Activated T-helper 2 cell treated with anti-CD3 and anti-CD28 coated beads, Interferon-gamma antibody, Interleukin-2, Interleukin-4, amounts not matched to agents 10 μg/mL and 5 μg/mL and 100 μg/mL, durations not matched to agents 14 hours and 24 hours and 36 hours (primary cell): ENCODE results near the gene TDG. TPM values are rescaled to one million over a fixed set of nuclear protein-coding genes. Genes with fewer than 3 reads are reported as not detected.

ENCODE experiments used
- DNase-seq: peaks from one replicate; pipeline ENCODE4 v3.0.0; 2021; ENCODE audit warnings: low spot score
- H3K27ac Mint-ChIP-seq: one replicate; pipeline ENCODE4 v1.8.0; 2021; ENCODE audit warnings: mixed read lengths
- H3K27me3 Mint-ChIP-seq: one replicate; pipeline ENCODE4 v1.8.0; 2021; ENCODE audit warnings: low read depth, mixed read lengths
- H3K36me3 Mint-ChIP-seq: one replicate; pipeline ENCODE4 v1.8.0; 2021; ENCODE audit warnings: low read depth, mixed read lengths
- H3K4me1 Mint-ChIP-seq: one replicate; pipeline ENCODE4 v1.8.0; 2021; ENCODE audit warnings: low read depth, mixed read lengths
- H3K4me3 Mint-ChIP-seq: one replicate; pipeline ENCODE4 v1.8.0; 2021; ENCODE audit warnings: low read depth, mild to moderate bottlenecking, moderate library complexity, mixed read lengths
- H3K9me3 Mint-ChIP-seq: one replicate; pipeline ENCODE4 v1.8.0; 2021; ENCODE audit warnings: mixed read lengths
- intact Hi-C: fragments of 100-400 bp; cut with micrococcal nuclease; formaldehyde crosslinking; loops from one replicate; pipeline ENCODE4 v1.15.1; 2023
- total RNA-seq: library from RNA; stranded (reverse); gene quantifications from 2 replicates; pipeline ENCODE4 v1.2.3, GENCODE V29; 2022

The TDG gene
- total RNA-seq, 1 donor from 2014 or later, result 77.3 TPM

GRCh38 chr12:103966736-103967135 lies 1.1 kb downstream of the TDG start:
- peaks cover 32% of the 10 kb centered on the region for H3K4me1 Mint-ChIP-seq
- peak overlapping the region; percentile 98 for H3K4me3 Mint-ChIP-seq
- intact Hi-C loops, result loop anchor here (2.0 to 5.0 kb wide), 3 partner anchors 84 to 171 kb away; partner anchors contain the start of genes HCFC2 and NFYB
- H3K27ac Mint-ChIP-seq, result peak overlapping the region; percentile 99
- no peaks in the 10 kb centered on the region for H3K27me3 Mint-ChIP-seq
- DNase-seq, result no peak
- H3K36me3 Mint-ChIP-seq, result peaks cover 47% of the 10 kb centered on the region
- H3K9me3 Mint-ChIP-seq, result no peaks in the 10 kb centered on the region

GRCh38 chr12:103969391-103969790 lies 3.7 kb downstream of the TDG start:
- no peak overlapping the region for H3K27ac Mint-ChIP-seq
- H3K4me1 Mint-ChIP-seq, result peaks cover 33% of the 10 kb centered on the region
- no peaks in the 10 kb centered on the region for H3K27me3 Mint-ChIP-seq
- peaks cover 54% of the 10 kb centered on the region for H3K36me3 Mint-ChIP-seq
- no peak for DNase-seq
- H3K9me3 Mint-ChIP-seq, result no peaks in the 10 kb centered on the region
- intact Hi-C loops, result loop anchor here (5.0 kb wide), 2 partner anchors 87 to 168 kb away; partner anchors contain the start of gene NFYB
- no peak overlapping the region for H3K4me3 Mint-ChIP-seq

- peaks cover 51% of the 10 kb centered on the region for H3K36me3 Mint-ChIP-seq
- no peak overlapping the region for H3K27ac Mint-ChIP-seq
- H3K9me3 Mint-ChIP-seq, result no peaks in the 10 kb centered on the region
- no peak for DNase-seq
- peaks cover 19% of the 10 kb centered on the region for H3K4me1 Mint-ChIP-seq
- no peaks in the 10 kb centered on the region for H3K27me3 Mint-ChIP-seq
- intact Hi-C loops, result no loop called here
- H3K4me3 Mint-ChIP-seq, result no peak overlapping the region
Measured at GRCh38 chr12:103973909-103974308, 8.2 kb downstream of the TDG start.

GRCh38 chr12:103975368-103975767 lies 9.7 kb downstream of the TDG start:
- Mint-ChIP-seq H3K4me1 (peaks cover 14% of the 10 kb centered on the region), H3K9me3 (no peaks in the 10 kb centered on the region), H3K27me3 (no peaks in the 10 kb centered on the region), H3K36me3 (peaks cover 57% of the 10 kb centered on the region), H3K27ac (no peak overlapping the region), H3K4me3 (no peak overlapping the region)
- intact Hi-C loops, result no loop called here
- DNase-seq, result no peak

GRCh38 chr12:103978384-103978982 lies 12.8 kb downstream of the TDG start:
- H3K27ac Mint-ChIP-seq, result peak overlapping the region; percentile 36
- H3K4me3 Mint-ChIP-seq, result no peak overlapping the region
- H3K36me3 Mint-ChIP-seq, result peaks cover 68% of the 10 kb centered on the region

GRCh38 chr12:103986829-103987228 lies 21.2 kb downstream of the TDG start:
- Mint-ChIP-seq H3K36me3 (peaks cover 47% of the 10 kb centered on the region), H3K4me1 (no peaks in the 10 kb centered on the region), H3K27me3 (no peaks in the 10 kb centered on the region), H3K27ac (no peak overlapping the region), H3K9me3 (no peaks in the 10 kb centered on the region), H3K4me3 (no peak overlapping the region)
- no peak for DNase-seq
- intact Hi-C loops, result no loop called here

More at GRCh38 chr12:103978384-103978982, 12.8 kb downstream of the TDG start:
- Mint-ChIP-seq H3K4me1 (peaks cover 9% of the 10 kb centered on the region), H3K27me3 (no peaks in the 10 kb centered on the region), H3K9me3 (no peaks in the 10 kb centered on the region)
- DNase-seq, result no peak
- intact Hi-C loops, result no loop called here

GRCh38 chr12:103994235-103994634 lies 28.6 kb downstream of the TDG start:
- H3K36me3 Mint-ChIP-seq, result peaks cover 3% of the 10 kb centered on the region
- H3K9me3 Mint-ChIP-seq, result no peaks in the 10 kb centered on the region
- H3K4me1 Mint-ChIP-seq, result no peaks in the 10 kb centered on the region
- no peak for DNase-seq
- H3K27me3 Mint-ChIP-seq, result peaks cover 22% of the 10 kb centered on the region
- no peak overlapping the region for H3K27ac Mint-ChIP-seq
- intact Hi-C loops, result no loop called here
- no peak overlapping the region for H3K4me3 Mint-ChIP-seq

GRCh38 chr12:103996595-103996994 lies 30.9 kb downstream of the TDG start:
- intact Hi-C loops, result no loop called here
- no peaks in the 10 kb centered on the region for H3K4me1 Mint-ChIP-seq

GRCh38 chr12:103997286-103997900 lies 31.7 kb downstream of the TDG start:
- H3K36me3 Mint-ChIP-seq, result no peaks in the 10 kb centered on the region

More at GRCh38 chr12:103996595-103996994, 30.9 kb downstream of the TDG start:
- H3K36me3 Mint-ChIP-seq, result no peaks in the 10 kb centered on the region
- H3K27ac Mint-ChIP-seq, result no peak overlapping the region
- no peak overlapping the region for H3K4me3 Mint-ChIP-seq
- peaks cover 33% of the 10 kb centered on the region for H3K27me3 Mint-ChIP-seq
- DNase-seq, result no peak
- H3K9me3 Mint-ChIP-seq, result no peaks in the 10 kb centered on the region

GRCh38 chr12:103998976-103999375 lies 33.3 kb downstream of the TDG start:
- Mint-ChIP-seq H3K27me3 (peaks cover 41% of the 10 kb centered on the region), H3K4me1 (no peaks in the 10 kb centered on the region), H3K9me3 (no peaks in the 10 kb centered on the region), H3K27ac (no peak overlapping the region), H3K36me3 (no peaks in the 10 kb centered on the region), H3K4me3 (no peak overlapping the region)
- intact Hi-C loops, result no loop called here
- no peak for DNase-seq

More at GRCh38 chr12:103997286-103997900, 31.7 kb downstream of the TDG start:
- intact Hi-C loops, result no loop called here
- Mint-ChIP-seq H3K27ac (no peak overlapping the region), H3K4me1 (no peaks in the 10 kb centered on the region), H3K27me3 (peaks cover 33% of the 10 kb centered on the region), H3K9me3 (no peaks in the 10 kb centered on the region), H3K4me3 (no peak overlapping the region)
- DNase-seq, result no peak

GRCh38 chr12:104000807-104001434 lies 35.2 kb downstream of the TDG start:
- intact Hi-C loops, result no loop called here
- no peak overlapping the region for H3K4me3 Mint-ChIP-seq
- H3K27me3 Mint-ChIP-seq, result peaks cover 44% of the 10 kb centered on the region

GRCh38 chr12:104002686-104003085 lies 37.0 kb downstream of the TDG start:
- H3K36me3 Mint-ChIP-seq, result no peaks in the 10 kb centered on the region
- H3K4me3 Mint-ChIP-seq, result no peak overlapping the region
- H3K27ac Mint-ChIP-seq, result no peak overlapping the region
- H3K27me3 Mint-ChIP-seq, result peaks cover 46% of the 10 kb centered on the region
- no peak for DNase-seq
- no peaks in the 10 kb centered on the region for H3K4me1 Mint-ChIP-seq
- H3K9me3 Mint-ChIP-seq, result no peaks in the 10 kb centered on the region
- intact Hi-C loops, result no loop called here

More at GRCh38 chr12:104000807-104001434, 35.2 kb downstream of the TDG start:
- DNase-seq, result no peak
- no peaks in the 10 kb centered on the region for H3K4me1 Mint-ChIP-seq
- no peaks in the 10 kb centered on the region for H3K9me3 Mint-ChIP-seq
- no peaks in the 10 kb centered on the region for H3K36me3 Mint-ChIP-seq
- H3K27ac Mint-ChIP-seq, result no peak overlapping the region

GRCh38 chr12:104003596-104003995 lies 37.9 kb downstream of the TDG start:
- Mint-ChIP-seq H3K4me3 (no peak overlapping the region), H3K27ac (no peak overlapping the region), H3K9me3 (no peaks in the 10 kb centered on the region), H3K4me1 (no peaks in the 10 kb centered on the region), H3K36me3 (no peaks in the 10 kb centered on the region), H3K27me3 (peaks cover 46% of the 10 kb centered on the region)
- intact Hi-C loops, result no loop called here
- DNase-seq, result no peak
